ENCODE data around the gene C2CD5. TPM values are rescaled to one million over a fixed set of nuclear protein-coding genes. Genes with fewer than 3 reads are reported as not detected.

Gene C2CD5
- total RNA-seq, 1 donor from 2014 or later, result 50.2 TPM

- TF ChIP-seq CTCF (IDR thresholded peaks at IDR 0.05), result no peak
- Histone ChIP-seq H3K9me3 (no peaks in the 10 kb centered on the region), H3K27me3 (ENCODE audit: low read depth) (no peaks in the 10 kb centered on the region), H3K4me1 (no peaks in the 10 kb centered on the region), H3K27ac (no peak overlapping the region), H3K4me3 (no peak overlapping the region), H3K36me3 (peaks cover 56% of the 10 kb centered on the region)
- intact Hi-C loops (cut with DNase I), result no loop called here
- DNase-seq (no peak), ATAC-seq (peak in 1 of 2 donors; percentile 26)
These were observed 26.2 kb downstream of the C2CD5 start for GRCh38 chr12:22518060-22518719.

GRCh38 chr12:22514875-22515274 is 29.5 kb downstream of the C2CD5 start:
- Histone ChIP-seq H3K9me3 (no peaks in the 10 kb centered on the region), H3K27me3 (ENCODE audit: low read depth) (no peaks in the 10 kb centered on the region), H3K4me3 (no peak overlapping the region), H3K36me3 (peaks cover 49% of the 10 kb centered on the region), H3K27ac (no peak overlapping the region), H3K4me1 (no peaks in the 10 kb centered on the region)
- ATAC-seq, result no peak
- no peak for DNase-seq
- intact Hi-C loops (cut with DNase I), result no loop called here
- no peak for TF ChIP-seq CTCF (IDR thresholded peaks at IDR 0.05)

- Histone ChIP-seq H3K27ac (no peak overlapping the region), H3K9me3 (no peaks in the 10 kb centered on the region), H3K4me1 (no peaks in the 10 kb centered on the region), H3K36me3 (peaks cover 53% of the 10 kb centered on the region), H3K4me3 (no peak overlapping the region), H3K27me3 (ENCODE audit: low read depth) (no peaks in the 10 kb centered on the region)
- no peak for TF ChIP-seq CTCF (IDR thresholded peaks at IDR 0.05)
- ATAC-seq (no peak), DNase-seq (no peak)
- intact Hi-C loops (cut with DNase I), result no loop called here
These were observed 38.5 kb downstream of the C2CD5 start for GRCh38 chr12:22505826-22506225.

GRCh38 chr12:22500100-22500499 is 44.2 kb downstream of the C2CD5 start:
- H3K27me3 ChIP-seq (ENCODE audit: low read depth), result no peaks in the 10 kb centered on the region
- DNase-seq, result no peak
- H3K4me3 ChIP-seq, result no peak overlapping the region
- TF ChIP-seq CTCF (IDR thresholded peaks at IDR 0.05), result no peak
- H3K27ac ChIP-seq, result no peak overlapping the region
- intact Hi-C loops (cut with DNase I), result no loop called here
- ATAC-seq, result no peak
- H3K36me3 ChIP-seq, result peaks cover 23% of the 10 kb centered on the region
- no peaks in the 10 kb centered on the region for H3K9me3 ChIP-seq
- H3K4me1 ChIP-seq, result no peaks in the 10 kb centered on the region

GRCh38 chr12:22499445-22499844 is 44.9 kb downstream of the C2CD5 start:
- Histone ChIP-seq H3K27ac (no peak overlapping the region), H3K9me3 (no peaks in the 10 kb centered on the region)
- no peak for TF ChIP-seq CTCF (IDR thresholded peaks at IDR 0.05)

More at GRCh38 chr12:22499445-22499844, 44.9 kb downstream of the C2CD5 start:
- Histone ChIP-seq H3K27me3 (ENCODE audit: low read depth) (no peaks in the 10 kb centered on the region), H3K36me3 (peaks cover 19% of the 10 kb centered on the region), H3K4me1 (no peaks in the 10 kb centered on the region), H3K4me3 (no peak overlapping the region)
- DNase-seq (no peak), ATAC-seq (no peak)
- intact Hi-C loops (cut with DNase I), result no loop called here

Data from lower lobe of right lung (tissue), 2 donors.